H9 (cell line): ENCODE data around the gene ABCC4. TPM values are rescaled to one million over a fixed set of nuclear protein-coding genes. Genes with fewer than 3 reads are reported as not detected.

Source experiments
- DNase-seq: peaks from one replicate; pipeline ENCODE4 v3.0.0-alpha.2; 2017
- H2AFZ ChIP-seq: one replicate; pipeline ENCODE4 v1.6.1; 2013; ENCODE audit warnings: mild to moderate bottlenecking, low read length, control low read depth, moderate library complexity
- H2AK5ac ChIP-seq: 2 replicates; pipeline ENCODE4 v1.6.1; 2013; ENCODE audit warnings: low read length, control low read depth, mixed read lengths; ENCODE audit not compliant: insufficient read length
- H2BK120ac ChIP-seq: one replicate; pipeline ENCODE4 v1.6.1; 2013; ENCODE audit warnings: low read depth, mild to moderate bottlenecking, low read length, control low read depth, inconsistent platforms; ENCODE audit not compliant: poor library complexity, severe bottlenecking
- H2BK12ac ChIP-seq: 2 replicates; pipeline ENCODE4 v1.6.1; 2013; ENCODE audit warnings: low read length, control low read depth, mixed read lengths, low read depth; ENCODE audit not compliant: insufficient read length
- H2BK15ac ChIP-seq: 2 replicates; pipeline ENCODE4 v1.6.1; 2013; ENCODE audit warnings: low read depth, low read length, control low read depth
- H2BK20ac ChIP-seq: one replicate; pipeline ENCODE4 v1.6.1; 2013; ENCODE audit warnings: low read depth, mild to moderate bottlenecking, low read length, control low read depth, inconsistent platforms; ENCODE audit not compliant: poor library complexity, severe bottlenecking
- H2BK5ac ChIP-seq: 2 replicates; pipeline ENCODE4 v1.6.1; 2013; ENCODE audit warnings: low read length, control low read depth, mixed read lengths; ENCODE audit not compliant: insufficient read length
- H3K14ac ChIP-seq: 2 replicates; pipeline ENCODE4 v1.6.1; 2013; ENCODE audit warnings: low read length, control low read depth; ENCODE audit not compliant: insufficient read depth
- H3K18ac ChIP-seq: 2 replicates; pipeline ENCODE4 v1.6.1; 2013; ENCODE audit warnings: low read depth, mild to moderate bottlenecking, mixed read lengths, low read length, control low read depth; ENCODE audit not compliant: insufficient read length
- H3K23ac ChIP-seq: 2 replicates; pipeline ENCODE4 v1.6.1; 2013; ENCODE audit warnings: low read length, control low read depth, mixed read lengths, low read depth; ENCODE audit not compliant: insufficient read length
- H3K23me2 ChIP-seq: 2 replicates; pipeline ENCODE4 v1.6.1; 2013; ENCODE audit warnings: low read depth, mild to moderate bottlenecking, mixed read lengths, low read length, control low read depth; ENCODE audit not compliant: insufficient read length, poor library complexity, severe bottlenecking
- H3K27ac ChIP-seq: 2 replicates; pipeline ENCODE4 v1.5.1; 2013; ENCODE audit warnings: low read length, control low read depth, mixed read lengths, low read depth; ENCODE audit not compliant: insufficient read length
- H3K27me3 ChIP-seq: 2 replicates; pipeline ENCODE4 v1.6.1; 2013; ENCODE audit warnings: low read length, control low read depth, inconsistent platforms; ENCODE audit not compliant: insufficient read depth
- H3K4ac ChIP-seq: 2 replicates; pipeline ENCODE4 v1.6.1; 2013; ENCODE audit warnings: low read depth, mild to moderate bottlenecking, control low read depth, inconsistent platforms, low read length, moderate library complexity
- H3K4me1 ChIP-seq: 2 replicates; pipeline ENCODE4 v1.6.1; 2013; ENCODE audit warnings: low read length, control low read depth, inconsistent platforms; ENCODE audit not compliant: insufficient read depth
- H3K4me2 ChIP-seq: 2 replicates; pipeline ENCODE4 v1.6.1; 2013; ENCODE audit warnings: low read length, control low read depth, mixed read lengths; ENCODE audit not compliant: insufficient read length, insufficient read depth
- H3K56ac ChIP-seq: 2 replicates; pipeline ENCODE4 v1.6.1; 2013; ENCODE audit warnings: low read depth, mild to moderate bottlenecking, mixed read lengths, low read length, control low read depth; ENCODE audit not compliant: insufficient read length
- H3K79me1 ChIP-seq: 2 replicates; pipeline ENCODE4 v1.6.1; 2013; ENCODE audit warnings: low read depth, mild to moderate bottlenecking, moderate library complexity, low read length, control low read depth, inconsistent platforms; ENCODE audit not compliant: insufficient read depth, poor library complexity, severe bottlenecking
- H3K79me2 ChIP-seq: 2 replicates; pipeline ENCODE4 v1.6.1; 2013; ENCODE audit warnings: low read length, control low read depth, inconsistent platforms; ENCODE audit not compliant: insufficient read depth
- H3K9ac ChIP-seq: 2 replicates; pipeline ENCODE4 v1.6.1; 2013; ENCODE audit warnings: low read length, control low read depth, mixed read lengths; ENCODE audit not compliant: insufficient read length; ENCODE audit errors: extremely low read depth
- H3K9me3 ChIP-seq: one replicate; pipeline ENCODE4 v1.6.1; 2013; ENCODE audit warnings: low read depth, low read length, inconsistent platforms; ENCODE audit not compliant: control insufficient read depth
- H3T11ph ChIP-seq: one replicate; pipeline ENCODE4 v1.6.1; 2013; ENCODE audit warnings: mild to moderate bottlenecking, low read length, control low read depth, inconsistent platforms
- H4K20me1 ChIP-seq: one replicate; pipeline ENCODE4 v1.6.1; 2013; ENCODE audit not compliant: control insufficient read depth, insufficient read length, insufficient read depth
- H4K5ac ChIP-seq: 2 replicates; pipeline ENCODE4 v1.6.1; 2013; ENCODE audit warnings: low read depth, mild to moderate bottlenecking, mixed read lengths, low read length, control low read depth; ENCODE audit not compliant: insufficient read length
- H4K8ac ChIP-seq: replicated peaks from 2 replicates; pipeline ENCODE4 v1.6.1; 2013; ENCODE audit warnings: low read length, control low read depth, mixed read lengths, low read depth; ENCODE audit not compliant: insufficient read length
- H4K91ac ChIP-seq: 2 replicates; pipeline ENCODE4 v1.6.1; 2013; ENCODE audit warnings: low read depth, mild to moderate bottlenecking, moderate library complexity, mixed read lengths, low read length, control low read depth; ENCODE audit not compliant: insufficient read length
- H3K27ac Mint-ChIP-seq, 3 experiments: 2 replicates in 2 of 3; 3 replicates in 1 of 3; pipeline ENCODE4 v1.8.0; 2020 to 2021; ENCODE audit warnings: mixed read lengths in 3 of 3, mild to moderate bottlenecking in 1 of 3, moderate library complexity in 1 of 3
- H3K27me3 Mint-ChIP-seq: 2 replicates; pipeline ENCODE4 v1.8.0; 2021; ENCODE audit warnings: low read depth, mild to moderate bottlenecking, moderate library complexity, mixed read lengths
- H3K36me3 Mint-ChIP-seq, 3 experiments: 2 replicates in 2 of 3; 3 replicates in 1 of 3; pipeline ENCODE4 v1.8.0; 2020 to 2021; ENCODE audit warnings: low read depth in 3 of 3, mixed read lengths in 3 of 3; ENCODE audit not compliant: insufficient read depth in 1 of 3
- H3K4me1 Mint-ChIP-seq, 2 experiments: 2 replicates each; pipeline ENCODE4 v1.8.0; 2020; ENCODE audit warnings: mixed read lengths in 2 of 2
- H3K4me3 Mint-ChIP-seq, 2 experiments: 2 replicates in 1 of 2; 3 replicates in 1 of 2; pipeline ENCODE4 v1.8.0; 2020 to 2021; ENCODE audit warnings: mild to moderate bottlenecking in 2 of 2, mixed read lengths in 2 of 2, moderate library complexity in 1 of 2
- H3K9me3 Mint-ChIP-seq, 2 experiments: 2 replicates in 1 of 2; 3 replicates in 1 of 2; pipeline ENCODE4 v1.8.0; 2020; ENCODE audit warnings: mild to moderate bottlenecking in 2 of 2, mixed read lengths in 2 of 2, moderate library complexity in 1 of 2
- WGBS: extraction: QIAGEN DNeasy Blood & Tissue Kit; methylation state at CpG from one replicate; pipeline ENCODE4 v1.1.7; 2013; ENCODE audit warnings: missing lambda C conversion rate, low lambda C conversion rate, mixed read lengths; ENCODE audit not compliant: insufficient read length; ENCODE audit errors: extremely low coverage; 5-methylcytosine and 5-hydroxymethylcytosine counted together
- total RNA-seq: library from RNA; stranded (reverse); gene quantifications from 2 replicates; pipeline ENCODE4 v1.2.1, GENCODE V29; 2021
- TF ChIP-seq, protein P1 (sequence below): fragments of 200-600 bp; sonication (generic); conservative IDR thresholded peaks from 3 replicates; pipeline ENCODE4 v1.8.0; 2021; ENCODE audit warnings: antibody characterized with exemption, mild to moderate bottlenecking

The ABCC4 gene
- total RNA-seq, 1 experiment from 2014 or later = 5.9 TPM

DNA sequence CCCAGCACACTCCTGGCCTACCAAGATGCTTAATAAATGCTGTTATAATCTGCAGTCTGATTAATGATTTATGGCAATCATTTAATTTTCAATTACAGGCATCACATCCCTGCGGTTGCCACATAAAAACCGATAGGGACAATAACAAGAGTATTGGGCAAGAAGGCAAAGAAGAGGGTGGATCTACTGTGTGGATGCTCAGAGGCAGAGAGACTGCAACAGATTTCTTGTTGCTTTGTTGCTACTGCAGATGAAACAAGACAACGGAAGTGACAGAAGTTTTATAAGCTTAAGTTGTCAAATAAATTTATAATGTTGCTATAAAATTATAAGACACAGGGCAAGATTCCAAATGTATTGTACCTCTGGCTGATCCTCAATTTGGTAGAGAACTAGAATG lies 154.8 kb downstream of the ABCC4 start:
- Histone ChIP-seq H3K23me2 (no peaks in the 10 kb centered on the region), H3K56ac (no peak overlapping the region), H3K27ac (no peak overlapping the region), H4K91ac (no peak overlapping the region), H2BK20ac (no peak overlapping the region), H3K79me2 (no peaks in the 10 kb centered on the region), H3K9ac (no peak overlapping the region), H3T11ph (no peak overlapping the region), H2BK15ac (no peak overlapping the region), H3K27me3 (no peaks in the 10 kb centered on the region), H3K79me1 (no peaks in the 10 kb centered on the region), H2AK5ac (no peak overlapping the region), H4K5ac (no peak overlapping the region), H2AFZ (no peak overlapping the region), H3K18ac (no peak overlapping the region), H2BK120ac (no peak overlapping the region), H3K14ac (no peak overlapping the region), H3K4me2 (no peak overlapping the region), H3K9me3 (no peaks in the 10 kb centered on the region), H2BK5ac (no peak overlapping the region), H4K20me1 (no peaks in the 10 kb centered on the region), H3K23ac (no peak overlapping the region), H2BK12ac (no peak overlapping the region), H3K4me1 (no peaks in the 10 kb centered on the region), H3K4ac (no peak overlapping the region), H4K8ac (no peak overlapping the region)
- H3K4me3 Mint-ChIP-seq = no peak overlapping the region
- TF ChIP-seq, protein P1, sequence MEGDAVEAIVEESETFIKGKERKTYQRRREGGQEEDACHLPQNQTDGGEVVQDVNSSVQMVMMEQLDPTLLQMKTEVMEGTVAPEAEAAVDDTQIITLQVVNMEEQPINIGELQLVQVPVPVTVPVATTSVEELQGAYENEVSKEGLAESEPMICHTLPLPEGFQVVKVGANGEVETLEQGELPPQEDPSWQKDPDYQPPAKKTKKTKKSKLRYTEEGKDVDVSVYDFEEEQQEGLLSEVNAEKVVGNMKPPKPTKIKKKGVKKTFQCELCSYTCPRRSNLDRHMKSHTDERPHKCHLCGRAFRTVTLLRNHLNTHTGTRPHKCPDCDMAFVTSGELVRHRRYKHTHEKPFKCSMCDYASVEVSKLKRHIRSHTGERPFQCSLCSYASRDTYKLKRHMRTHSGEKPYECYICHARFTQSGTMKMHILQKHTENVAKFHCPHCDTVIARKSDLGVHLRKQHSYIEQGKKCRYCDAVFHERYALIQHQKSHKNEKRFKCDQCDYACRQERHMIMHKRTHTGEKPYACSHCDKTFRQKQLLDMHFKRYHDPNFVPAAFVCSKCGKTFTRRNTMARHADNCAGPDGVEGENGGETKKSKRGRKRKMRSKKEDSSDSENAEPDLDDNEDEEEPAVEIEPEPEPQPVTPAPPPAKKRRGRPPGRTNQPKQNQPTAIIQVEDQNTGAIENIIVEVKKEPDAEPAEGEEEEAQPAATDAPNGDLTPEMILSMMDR = no peak
- H3K9me3 Mint-ChIP-seq = peaks cover 0 to 3% of the 10 kb centered on the region in 2 experiments; a peak in 1 of 5 replicates
- no peak for DNase-seq
- peaks cover 2% of the 10 kb centered on the region for H3K27me3 Mint-ChIP-seq
- H3K4me1 Mint-ChIP-seq = no peaks in the 10 kb centered on the region
- H3K36me3 Mint-ChIP-seq = peaks cover 0 to 2% (median 0%) of the 10 kb centered on the region in 3 experiments; a peak in 2 of 7 replicates
- no CpG with 5 or more reads among the region's 3 CpGs for WGBS
- H3K27ac Mint-ChIP-seq = no peak overlapping the region
